ENCODE results near the gene TLE1. TPM values are rescaled to one million over a fixed set of nuclear protein-coding genes. Genes with fewer than 3 reads are reported as not detected.

The TLE1 gene
- total RNA-seq, 1 donor from 2014 or later = not detected

DNA sequence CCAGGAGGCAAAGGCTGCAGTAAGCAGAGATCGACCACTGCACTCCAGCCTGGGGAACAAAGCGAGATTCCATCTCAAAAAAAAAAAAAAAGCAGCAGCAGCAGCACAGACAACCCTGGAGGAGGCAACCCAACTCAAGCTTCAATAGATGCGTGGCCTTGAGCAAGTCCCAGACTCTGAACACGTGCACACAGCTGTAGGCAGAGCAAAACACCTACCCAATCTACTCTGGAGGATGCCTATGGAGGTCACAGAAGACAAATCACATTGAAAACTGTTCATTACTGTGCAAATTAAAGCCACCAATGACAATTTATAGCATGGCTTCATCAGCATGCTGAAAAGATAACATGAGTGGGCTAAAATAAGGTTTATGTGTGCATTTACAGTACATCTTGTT is 7.2 kb downstream of the TLE1 start:
- Mint-ChIP-seq H3K4me1 (peaks cover 5% of the 10 kb centered on the region), H3K27ac (no peak overlapping the region), H3K27me3 (peaks cover 20% of the 10 kb centered on the region), H3K36me3 (ENCODE audit: low read depth) (no peaks in the 10 kb centered on the region), H3K4me3 (no peak overlapping the region), H3K9me3 (no peaks in the 10 kb centered on the region)
- intact Hi-C loops (cut with micrococcal nuclease) = no loop called here
- DNase-seq = no peak

DNA sequence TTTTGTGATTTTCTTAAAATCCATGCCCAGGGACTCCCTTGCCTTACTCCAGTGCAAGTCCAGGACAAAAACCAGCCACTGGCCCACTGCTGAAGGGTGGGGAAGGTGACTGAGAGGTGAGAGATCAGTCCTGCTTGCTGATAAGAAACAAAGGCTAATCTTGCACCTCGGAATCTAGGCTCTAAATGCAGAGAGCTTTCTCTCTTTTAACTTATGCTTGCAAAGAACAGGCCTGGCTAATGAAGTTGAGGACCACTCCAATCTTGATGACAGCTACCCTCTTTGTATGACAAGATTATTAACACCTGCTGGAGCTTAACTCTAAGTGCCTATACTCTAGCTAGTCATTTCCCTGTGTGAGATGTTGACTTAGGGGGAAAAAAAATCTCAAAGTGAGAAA is 8.8 kb downstream of the TLE1 start:
- DNase-seq = no peak
- Mint-ChIP-seq H3K27me3 (peaks cover 20% of the 10 kb centered on the region), H3K36me3 (ENCODE audit: low read depth) (no peaks in the 10 kb centered on the region), H3K4me3 (no peak overlapping the region), H3K27ac (no peak overlapping the region), H3K9me3 (no peaks in the 10 kb centered on the region), H3K4me1 (peaks cover 3% of the 10 kb centered on the region)
- intact Hi-C loops (cut with micrococcal nuclease) = no loop called here

DNA sequence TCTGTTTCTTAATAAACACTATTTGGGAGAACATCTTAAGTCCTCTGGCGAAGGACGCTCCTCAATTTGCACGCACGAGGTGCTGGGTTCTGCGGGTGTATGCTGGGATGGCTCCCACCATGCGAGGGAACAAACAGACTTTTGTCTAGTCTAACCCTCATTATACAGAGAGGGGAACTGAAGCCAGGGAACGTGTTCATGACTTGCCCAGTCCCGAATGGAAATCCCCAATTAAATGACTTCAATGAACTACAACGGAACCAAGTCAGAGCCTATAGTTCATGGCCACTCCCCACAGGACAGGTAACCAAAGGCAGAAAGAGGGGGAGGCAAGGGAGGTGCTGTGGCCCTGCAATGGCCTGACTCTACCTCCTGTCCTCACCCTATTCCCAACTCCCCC is 9.3 kb downstream of the TLE1 start:
- Mint-ChIP-seq H3K9me3 (no peaks in the 10 kb centered on the region), H3K4me3 (no peak overlapping the region), H3K27me3 (peaks cover 20% of the 10 kb centered on the region), H3K27ac (no peak overlapping the region), H3K36me3 (ENCODE audit: low read depth) (no peaks in the 10 kb centered on the region), H3K4me1 (peaks cover 3% of the 10 kb centered on the region)
- intact Hi-C loops (cut with micrococcal nuclease) = no loop called here
- no peak for DNase-seq

DNA sequence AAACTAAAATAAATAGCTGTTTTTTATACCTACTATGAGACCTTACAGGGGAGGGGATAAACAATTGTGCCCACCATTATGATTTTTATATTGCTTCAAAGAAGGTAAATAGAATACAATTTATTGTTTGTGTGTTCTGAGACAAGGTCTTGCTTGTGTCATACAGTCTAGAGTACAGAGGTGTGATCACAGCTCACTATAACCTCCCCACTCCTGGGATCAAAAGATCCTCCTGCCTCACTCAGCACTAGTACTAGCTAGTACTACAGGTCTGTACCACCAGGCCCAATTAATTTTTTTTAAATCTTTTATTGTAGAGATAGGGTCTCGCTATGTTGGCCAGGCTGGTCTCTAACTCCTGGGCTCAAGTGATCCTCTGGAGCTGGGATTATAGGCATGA is 11.3 kb downstream of the TLE1 start:
- Mint-ChIP-seq H3K4me1 (peaks cover 3% of the 10 kb centered on the region), H3K36me3 (ENCODE audit: low read depth) (no peaks in the 10 kb centered on the region), H3K27me3 (peaks cover 20% of the 10 kb centered on the region), H3K27ac (no peak overlapping the region), H3K9me3 (no peaks in the 10 kb centered on the region), H3K4me3 (no peak overlapping the region)
- DNase-seq = no peak
- intact Hi-C loops (cut with micrococcal nuclease) = no loop called here

DNA sequence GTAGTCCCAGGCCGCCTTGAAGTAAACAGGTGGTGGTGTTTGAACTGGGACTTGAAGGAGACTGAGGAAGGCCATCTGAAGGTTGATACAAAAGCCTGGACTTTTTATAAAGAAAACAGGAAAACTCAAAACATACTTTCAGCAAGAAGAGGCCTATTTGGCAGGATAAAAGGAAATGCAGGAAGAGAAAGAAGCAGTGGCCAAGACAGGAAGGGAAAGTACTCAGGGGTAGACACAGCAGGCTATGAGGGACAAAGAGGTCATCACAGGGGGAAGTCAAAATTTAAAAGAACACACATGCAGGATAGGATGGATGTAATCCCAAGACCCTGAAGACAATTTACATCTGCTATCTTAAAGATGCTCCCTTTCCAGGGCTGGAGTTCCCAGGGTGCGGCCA is 13.0 kb downstream of the TLE1 start:
- no peak overlapping the region for H3K4me3 Mint-ChIP-seq
- no peaks in the 10 kb centered on the region for H3K9me3 Mint-ChIP-seq
- H3K36me3 Mint-ChIP-seq (ENCODE audit: low read depth) = no peaks in the 10 kb centered on the region
- intact Hi-C loops (cut with micrococcal nuclease) = no loop called here
- H3K27me3 Mint-ChIP-seq = peaks cover 8% of the 10 kb centered on the region
- no peak overlapping the region for H3K27ac Mint-ChIP-seq
- no peaks in the 10 kb centered on the region for H3K4me1 Mint-ChIP-seq
- no peak for DNase-seq

DNA sequence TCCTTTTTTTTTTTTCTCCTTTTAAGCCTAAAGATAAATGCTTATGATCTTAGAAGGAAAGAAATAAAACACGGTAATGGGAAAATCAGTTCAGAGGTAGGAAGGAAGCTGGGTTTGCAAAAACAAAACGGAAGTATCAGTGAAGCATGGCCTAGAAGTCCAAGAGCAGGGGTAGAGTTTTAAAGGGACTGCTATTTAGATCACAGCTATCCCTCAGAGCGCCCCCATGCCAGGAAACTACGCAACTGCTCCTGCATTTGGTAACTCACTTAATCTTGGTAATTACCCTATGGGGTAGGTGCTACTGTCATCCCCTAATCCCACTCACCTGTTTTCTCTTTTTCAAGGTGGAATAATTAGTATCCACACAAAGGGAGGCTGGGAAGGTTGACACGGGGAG is 16.0 kb downstream of the TLE1 start:
- no peaks in the 10 kb centered on the region for H3K27me3 Mint-ChIP-seq
- DNase-seq = no peak
- H3K27ac Mint-ChIP-seq = no peak overlapping the region
- H3K4me1 Mint-ChIP-seq = no peaks in the 10 kb centered on the region
- intact Hi-C loops (cut with micrococcal nuclease) = no loop called here
- H3K4me3 Mint-ChIP-seq = no peak overlapping the region
- no peaks in the 10 kb centered on the region for H3K36me3 Mint-ChIP-seq (ENCODE audit: low read depth)
- H3K9me3 Mint-ChIP-seq = no peaks in the 10 kb centered on the region

DNA sequence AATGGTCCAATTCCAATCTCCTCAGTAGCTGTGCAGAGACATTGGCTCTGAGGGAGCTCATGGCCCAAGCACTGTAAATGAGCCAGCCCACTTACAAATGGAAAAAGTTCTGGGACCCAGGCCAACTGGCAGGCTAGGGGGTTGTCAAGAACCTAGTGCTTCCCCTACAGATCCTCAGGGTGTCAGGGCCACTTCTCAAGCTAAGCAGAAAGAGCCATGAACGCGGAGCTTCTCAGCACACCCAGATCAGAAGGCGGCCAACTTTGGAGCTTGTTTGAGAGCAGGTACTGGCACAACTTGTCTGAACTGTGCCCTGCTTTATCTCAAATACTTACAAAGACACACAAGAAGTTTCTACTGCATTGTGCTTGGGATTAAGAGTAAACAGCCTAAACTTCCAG is 17.5 kb downstream of the TLE1 start:
- H3K9me3 Mint-ChIP-seq = no peaks in the 10 kb centered on the region
- H3K36me3 Mint-ChIP-seq (ENCODE audit: low read depth) = no peaks in the 10 kb centered on the region
- no peak overlapping the region for H3K27ac Mint-ChIP-seq
- no peak for DNase-seq
- intact Hi-C loops (cut with micrococcal nuclease) = no loop called here
- no peaks in the 10 kb centered on the region for H3K27me3 Mint-ChIP-seq
- no peaks in the 10 kb centered on the region for H3K4me1 Mint-ChIP-seq
- no peak overlapping the region for H3K4me3 Mint-ChIP-seq

DNA sequence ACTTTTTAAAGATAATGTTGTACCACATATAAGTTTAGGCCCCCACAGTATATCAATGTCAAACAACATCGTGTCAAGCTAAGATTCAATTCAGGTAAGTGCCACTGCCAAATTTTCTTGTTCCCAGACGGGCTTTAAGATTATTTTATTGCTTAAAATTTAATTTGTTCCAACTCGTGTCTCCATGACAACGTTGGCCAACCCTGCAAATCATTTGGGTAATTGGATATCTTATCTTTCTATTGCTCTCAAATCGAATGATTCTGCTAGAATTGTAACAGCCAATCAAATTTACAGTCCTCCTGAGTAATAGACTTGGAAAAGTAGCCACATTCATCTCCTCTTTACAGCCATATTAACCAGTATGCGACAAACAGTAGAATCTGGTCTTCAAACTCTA is 19.5 kb downstream of the TLE1 start:
- Mint-ChIP-seq H3K9me3 (no peaks in the 10 kb centered on the region), H3K27me3 (no peaks in the 10 kb centered on the region), H3K27ac (no peak overlapping the region), H3K4me1 (no peaks in the 10 kb centered on the region), H3K36me3 (ENCODE audit: low read depth) (no peaks in the 10 kb centered on the region), H3K4me3 (no peak overlapping the region)
- intact Hi-C loops (cut with micrococcal nuclease) = no loop called here
- no peak for DNase-seq

DNA sequence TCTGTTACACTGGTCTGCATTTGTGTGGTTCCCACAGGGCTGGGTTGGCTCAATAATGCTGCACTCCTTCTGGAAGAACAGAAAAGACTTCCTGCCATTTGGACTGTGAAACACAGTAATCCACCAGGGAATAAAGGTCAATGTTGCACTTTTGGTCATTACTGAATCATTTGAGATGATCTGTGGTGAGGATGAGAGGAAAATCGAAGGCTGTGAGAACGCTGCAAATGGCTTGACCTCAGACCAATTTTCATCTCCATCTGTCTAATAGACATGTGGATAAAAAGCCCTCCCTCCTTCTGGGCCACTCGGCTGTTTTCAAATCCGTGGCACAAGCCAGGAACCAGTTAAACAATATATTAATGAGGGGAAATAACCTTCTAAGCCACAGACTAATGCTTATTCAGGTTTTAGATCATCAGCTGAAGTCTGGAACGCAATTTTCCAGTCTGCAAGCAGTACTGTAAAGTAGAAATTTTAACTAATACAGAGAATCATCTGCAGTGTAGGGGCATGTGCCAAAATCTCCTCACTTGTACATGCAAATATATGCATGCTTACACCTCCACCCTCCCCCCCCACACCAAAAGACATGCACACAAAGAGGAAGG is 20.2 kb downstream of the TLE1 start:
- Mint-ChIP-seq H3K4me3 (no peak overlapping the region), H3K27ac (no peak overlapping the region), H3K36me3 (ENCODE audit: low read depth) (no peaks in the 10 kb centered on the region), H3K4me1 (no peaks in the 10 kb centered on the region), H3K27me3 (no peaks in the 10 kb centered on the region), H3K9me3 (no peaks in the 10 kb centered on the region)
- intact Hi-C loops (cut with micrococcal nuclease) = no loop called here
- no peak for DNase-seq

DNA sequence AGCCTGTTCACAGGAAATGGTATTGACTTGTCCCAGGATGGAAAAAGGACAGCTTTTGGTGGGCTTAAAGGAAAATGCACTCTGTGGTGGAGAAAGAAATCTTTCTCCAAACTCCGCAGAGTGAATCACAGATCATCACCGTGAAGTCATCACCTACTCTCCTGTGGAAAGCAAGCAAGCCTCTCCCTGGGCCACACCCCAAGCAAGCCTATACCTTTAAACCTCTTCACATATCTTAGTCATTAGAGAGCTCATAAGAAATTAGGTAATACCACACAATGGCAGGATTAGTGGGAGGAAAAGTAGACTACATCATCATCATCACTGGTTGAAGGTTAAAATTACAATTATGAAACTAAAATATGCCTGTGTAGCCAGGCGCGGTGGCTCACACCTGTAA is 23.2 kb downstream of the TLE1 start:
- Mint-ChIP-seq H3K4me1 (no peaks in the 10 kb centered on the region), H3K27me3 (no peaks in the 10 kb centered on the region), H3K9me3 (no peaks in the 10 kb centered on the region), H3K36me3 (ENCODE audit: low read depth) (no peaks in the 10 kb centered on the region), H3K27ac (no peak overlapping the region), H3K4me3 (no peak overlapping the region)
- DNase-seq = no peak
- intact Hi-C loops (cut with micrococcal nuclease) = no loop called here

DNA sequence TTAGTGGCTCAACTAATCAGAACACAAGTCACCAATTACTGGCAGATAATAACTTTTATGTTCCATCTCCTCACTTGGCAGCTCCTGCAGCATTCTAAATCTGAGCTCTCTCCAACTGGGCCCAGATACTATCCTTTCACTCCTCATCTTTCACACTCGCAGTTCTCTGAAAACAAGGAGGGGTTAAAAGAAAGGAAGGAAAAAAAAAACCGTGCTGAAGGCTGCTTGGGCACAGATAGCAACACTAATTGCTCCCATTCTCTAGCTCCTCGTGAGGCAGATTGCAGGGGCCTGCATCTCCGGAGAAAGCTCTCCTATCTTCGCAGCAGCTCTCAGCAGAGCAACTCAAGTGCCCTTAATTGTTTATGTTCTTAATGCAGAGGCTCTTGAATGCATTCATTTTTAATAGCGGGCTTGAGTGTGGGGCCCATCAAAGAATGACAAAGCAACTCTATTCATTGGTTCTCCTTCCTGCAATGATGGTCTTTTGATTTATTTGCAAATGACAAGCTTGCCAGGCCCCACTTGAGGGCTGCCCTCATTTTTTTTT is 23.9 kb downstream of the TLE1 start:
- Mint-ChIP-seq H3K27ac (no peak overlapping the region), H3K9me3 (no peaks in the 10 kb centered on the region), H3K27me3 (no peaks in the 10 kb centered on the region), H3K4me1 (no peaks in the 10 kb centered on the region), H3K4me3 (no peak overlapping the region), H3K36me3 (ENCODE audit: low read depth) (no peaks in the 10 kb centered on the region)
- no peak for DNase-seq
- intact Hi-C loops (cut with micrococcal nuclease) = no loop called here

DNA sequence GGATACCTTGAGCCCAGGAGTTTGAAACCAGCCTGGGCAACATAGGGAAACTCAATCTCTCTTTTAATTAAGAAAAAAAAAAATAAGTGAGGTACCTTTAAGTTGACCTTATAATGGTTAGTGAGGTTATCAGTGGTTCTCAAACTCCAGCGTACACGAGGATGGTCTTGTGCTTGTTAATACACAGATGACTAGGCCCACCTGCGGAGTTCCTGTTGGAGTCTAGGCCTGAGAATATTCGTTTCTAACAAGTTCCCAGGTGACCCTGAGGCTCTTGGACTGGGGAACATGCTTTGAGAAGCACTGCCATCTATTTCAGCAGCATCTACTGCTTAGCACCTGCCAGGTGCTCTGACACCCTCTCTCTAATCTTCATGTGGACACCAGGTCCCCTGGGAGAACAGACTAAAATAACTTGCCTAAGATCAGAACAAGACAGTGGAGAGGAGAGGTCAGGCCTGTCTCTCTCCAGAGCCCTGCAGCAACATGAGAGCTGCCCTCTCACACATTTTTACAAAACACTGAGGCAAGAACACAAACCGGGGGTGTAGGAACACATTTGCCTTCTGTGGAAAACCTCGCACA is 24.6 kb downstream of the TLE1 start:
- Mint-ChIP-seq H3K4me1 (no peaks in the 10 kb centered on the region), H3K9me3 (no peaks in the 10 kb centered on the region), H3K27ac (no peak overlapping the region), H3K4me3 (no peak overlapping the region), H3K36me3 (ENCODE audit: low read depth) (no peaks in the 10 kb centered on the region), H3K27me3 (no peaks in the 10 kb centered on the region)
- intact Hi-C loops (cut with micrococcal nuclease) = no loop called here
- no peak for DNase-seq

DNA sequence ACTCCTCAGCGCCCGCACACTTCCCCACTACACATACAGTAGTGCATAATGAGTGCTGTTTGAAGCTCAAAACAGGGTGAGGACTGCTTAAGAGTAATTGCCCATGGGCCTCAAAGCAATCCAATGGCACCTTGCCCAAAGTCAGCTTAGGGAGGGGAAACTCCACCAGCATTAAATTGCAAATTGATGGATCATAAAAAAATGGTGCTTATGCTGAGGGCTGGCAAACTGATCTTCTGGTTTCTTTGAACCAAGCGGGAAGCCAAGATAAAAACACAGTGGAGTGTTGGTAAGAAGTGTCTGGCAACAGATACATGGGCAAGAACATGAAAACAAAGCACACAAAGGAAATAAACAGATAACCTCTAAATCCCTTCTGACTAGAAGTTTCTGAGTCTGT is 28.0 kb downstream of the TLE1 start:
- no peak for DNase-seq
- H3K27me3 Mint-ChIP-seq = no peaks in the 10 kb centered on the region
- no peaks in the 10 kb centered on the region for H3K4me1 Mint-ChIP-seq
- intact Hi-C loops (cut with micrococcal nuclease) = no loop called here
- H3K36me3 Mint-ChIP-seq (ENCODE audit: low read depth) = no peaks in the 10 kb centered on the region
- H3K4me3 Mint-ChIP-seq = no peak overlapping the region
- no peaks in the 10 kb centered on the region for H3K9me3 Mint-ChIP-seq
- H3K27ac Mint-ChIP-seq = no peak overlapping the region

DNA sequence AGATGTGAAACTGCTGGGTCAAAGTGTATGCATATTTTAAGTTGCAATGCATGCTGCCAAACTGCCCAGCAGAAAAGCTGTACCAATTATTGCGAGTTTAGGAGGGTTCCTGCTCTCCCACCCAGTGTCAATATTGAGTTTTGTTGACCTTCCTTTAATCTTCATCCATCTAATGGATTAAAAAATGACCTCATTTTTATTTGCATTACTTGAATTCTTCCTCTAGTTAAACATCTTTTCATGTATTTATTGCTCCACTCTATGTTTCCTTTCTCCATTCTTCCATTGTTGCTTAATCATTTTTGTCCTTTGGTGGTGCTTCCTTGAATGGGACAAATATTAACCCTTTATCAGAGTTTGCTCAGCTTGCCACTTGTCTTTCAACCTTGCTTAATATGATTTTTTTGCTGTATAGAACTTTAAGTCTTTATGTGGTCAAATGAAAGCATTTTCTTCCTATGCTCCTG is 32.4 kb downstream of the TLE1 start:
- DNase-seq = no peak
- H3K4me1 Mint-ChIP-seq = no peaks in the 10 kb centered on the region
- intact Hi-C loops (cut with micrococcal nuclease) = no loop called here
- H3K27me3 Mint-ChIP-seq = no peaks in the 10 kb centered on the region
- H3K9me3 Mint-ChIP-seq = no peaks in the 10 kb centered on the region
- no peaks in the 10 kb centered on the region for H3K36me3 Mint-ChIP-seq (ENCODE audit: low read depth)
- H3K4me3 Mint-ChIP-seq = no peak overlapping the region
- H3K27ac Mint-ChIP-seq = no peak overlapping the region

DNA sequence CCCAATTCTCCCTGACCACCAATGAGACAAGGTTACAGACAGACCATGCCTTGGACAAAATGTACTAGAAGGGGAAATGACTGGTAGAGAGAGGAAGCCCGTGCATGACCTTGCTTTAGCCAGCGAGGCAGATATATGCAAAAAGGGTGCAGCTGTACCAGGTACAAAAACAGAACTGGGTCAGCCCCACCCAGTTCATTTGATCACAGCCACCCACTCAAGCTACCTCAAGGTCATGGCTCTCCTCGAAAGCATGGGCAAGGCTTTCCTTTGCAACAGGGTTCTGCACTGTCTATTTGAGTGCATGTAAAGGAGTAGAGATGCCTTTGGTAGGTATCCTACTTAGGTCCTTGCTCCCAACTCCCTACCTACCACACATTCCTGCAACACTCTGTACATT is 33.3 kb downstream of the TLE1 start:
- H3K27ac Mint-ChIP-seq = no peak overlapping the region
- DNase-seq = no peak
- no peak overlapping the region for H3K4me3 Mint-ChIP-seq
- H3K27me3 Mint-ChIP-seq = no peaks in the 10 kb centered on the region
- intact Hi-C loops (cut with micrococcal nuclease) = no loop called here
- H3K36me3 Mint-ChIP-seq (ENCODE audit: low read depth) = no peaks in the 10 kb centered on the region
- H3K9me3 Mint-ChIP-seq = no peaks in the 10 kb centered on the region
- H3K4me1 Mint-ChIP-seq = no peaks in the 10 kb centered on the region
